ENCODE results near the gene LGALS9. TPM values are rescaled to one million over a fixed set of nuclear protein-coding genes. Genes with fewer than 3 reads are reported as not detected.

LGALS9 gene
- total and polyA plus RNA-seq, 2 experiments from 2014 or later, result 0.48 to 0.73 TPM

- H3K27me3 Mint-ChIP-seq (ENCODE audit: insufficient read depth, low read depth, poor library complexity), result peaks cover 3% of the 10 kb centered on the region
- no peaks in the 10 kb centered on the region for H3F3A ChIP-seq (replicated peaks; ENCODE audit: low read depth)
- no peak overlapping the region for H3K27ac ChIP-seq (ENCODE audit: low read depth)
- no peaks in the 10 kb centered on the region for H3K4me1 ChIP-seq (ENCODE audit: insufficient read depth)
- H3K9me2 ChIP-seq (ENCODE audit: insufficient read depth), result no peaks in the 10 kb centered on the region
- H3K27ac Mint-ChIP-seq, result no peak overlapping the region
- DNase-seq (ENCODE audit: low spot score), result no peak
- H3K9me3 Mint-ChIP-seq, result 0 out of 3 replicates have a peak, but pooled peaks cover 2% of the 10 kb centered on the region
- H3K27me3 ChIP-seq (ENCODE audit: insufficient read depth), result no peaks in the 10 kb centered on the region
- TF ChIP-seq EZH2 (IDR thresholded peaks at IDR 0.05; ENCODE audit: low read depth, unreplicated experiment) (no peak), REST (IDR thresholded peaks at IDR 0.05; ENCODE audit: unreplicated experiment) (no peak), ZNF114 (CRISPR knock-in tag; IDR thresholded peaks at IDR 0.05) (no peak), ZNF331 (CRISPR knock-in tag; IDR thresholded peaks at IDR 0.05; ENCODE audit: low read depth) (no peak), EZH2phosphoT487 (IDR thresholded peaks at IDR 0.05; ENCODE audit: unreplicated experiment) (no peak), JUNB (IDR thresholded peaks at IDR 0.05; ENCODE audit: unreplicated experiment) (no peak), CREB1 (CRISPR knock-in tag; IDR thresholded peaks at IDR 0.05; ENCODE audit: low read depth) (no peak), NANOG (IDR thresholded peaks at IDR 0.05; ENCODE audit: borderline replicate concordance) (no peak), STAT1 (IDR thresholded peaks at IDR 0.05; ENCODE audit: unreplicated experiment) (no peak), CTCF (conservative IDR thresholded peaks at IDR 0.05; ENCODE audit: low read depth in 2 of 2) (no peak), POLR2AphosphoS5 (IDR thresholded peaks at IDR 0.05; ENCODE audit: low read depth) (no peak)
- TF ChIP-seq, protein P1, sequence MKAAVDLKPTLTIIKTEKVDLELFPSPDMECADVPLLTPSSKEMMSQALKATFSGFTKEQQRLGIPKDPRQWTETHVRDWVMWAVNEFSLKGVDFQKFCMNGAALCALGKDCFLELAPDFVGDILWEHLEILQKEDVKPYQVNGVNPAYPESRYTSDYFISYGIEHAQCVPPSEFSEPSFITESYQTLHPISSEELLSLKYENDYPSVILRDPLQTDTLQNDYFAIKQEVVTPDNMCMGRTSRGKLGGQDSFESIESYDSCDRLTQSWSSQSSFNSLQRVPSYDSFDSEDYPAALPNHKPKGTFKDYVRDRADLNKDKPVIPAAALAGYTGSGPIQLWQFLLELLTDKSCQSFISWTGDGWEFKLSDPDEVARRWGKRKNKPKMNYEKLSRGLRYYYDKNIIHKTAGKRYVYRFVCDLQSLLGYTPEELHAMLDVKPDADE (IDR thresholded peaks at IDR 0.05), result no peak
- TF ChIP-seq, protein P2, sequence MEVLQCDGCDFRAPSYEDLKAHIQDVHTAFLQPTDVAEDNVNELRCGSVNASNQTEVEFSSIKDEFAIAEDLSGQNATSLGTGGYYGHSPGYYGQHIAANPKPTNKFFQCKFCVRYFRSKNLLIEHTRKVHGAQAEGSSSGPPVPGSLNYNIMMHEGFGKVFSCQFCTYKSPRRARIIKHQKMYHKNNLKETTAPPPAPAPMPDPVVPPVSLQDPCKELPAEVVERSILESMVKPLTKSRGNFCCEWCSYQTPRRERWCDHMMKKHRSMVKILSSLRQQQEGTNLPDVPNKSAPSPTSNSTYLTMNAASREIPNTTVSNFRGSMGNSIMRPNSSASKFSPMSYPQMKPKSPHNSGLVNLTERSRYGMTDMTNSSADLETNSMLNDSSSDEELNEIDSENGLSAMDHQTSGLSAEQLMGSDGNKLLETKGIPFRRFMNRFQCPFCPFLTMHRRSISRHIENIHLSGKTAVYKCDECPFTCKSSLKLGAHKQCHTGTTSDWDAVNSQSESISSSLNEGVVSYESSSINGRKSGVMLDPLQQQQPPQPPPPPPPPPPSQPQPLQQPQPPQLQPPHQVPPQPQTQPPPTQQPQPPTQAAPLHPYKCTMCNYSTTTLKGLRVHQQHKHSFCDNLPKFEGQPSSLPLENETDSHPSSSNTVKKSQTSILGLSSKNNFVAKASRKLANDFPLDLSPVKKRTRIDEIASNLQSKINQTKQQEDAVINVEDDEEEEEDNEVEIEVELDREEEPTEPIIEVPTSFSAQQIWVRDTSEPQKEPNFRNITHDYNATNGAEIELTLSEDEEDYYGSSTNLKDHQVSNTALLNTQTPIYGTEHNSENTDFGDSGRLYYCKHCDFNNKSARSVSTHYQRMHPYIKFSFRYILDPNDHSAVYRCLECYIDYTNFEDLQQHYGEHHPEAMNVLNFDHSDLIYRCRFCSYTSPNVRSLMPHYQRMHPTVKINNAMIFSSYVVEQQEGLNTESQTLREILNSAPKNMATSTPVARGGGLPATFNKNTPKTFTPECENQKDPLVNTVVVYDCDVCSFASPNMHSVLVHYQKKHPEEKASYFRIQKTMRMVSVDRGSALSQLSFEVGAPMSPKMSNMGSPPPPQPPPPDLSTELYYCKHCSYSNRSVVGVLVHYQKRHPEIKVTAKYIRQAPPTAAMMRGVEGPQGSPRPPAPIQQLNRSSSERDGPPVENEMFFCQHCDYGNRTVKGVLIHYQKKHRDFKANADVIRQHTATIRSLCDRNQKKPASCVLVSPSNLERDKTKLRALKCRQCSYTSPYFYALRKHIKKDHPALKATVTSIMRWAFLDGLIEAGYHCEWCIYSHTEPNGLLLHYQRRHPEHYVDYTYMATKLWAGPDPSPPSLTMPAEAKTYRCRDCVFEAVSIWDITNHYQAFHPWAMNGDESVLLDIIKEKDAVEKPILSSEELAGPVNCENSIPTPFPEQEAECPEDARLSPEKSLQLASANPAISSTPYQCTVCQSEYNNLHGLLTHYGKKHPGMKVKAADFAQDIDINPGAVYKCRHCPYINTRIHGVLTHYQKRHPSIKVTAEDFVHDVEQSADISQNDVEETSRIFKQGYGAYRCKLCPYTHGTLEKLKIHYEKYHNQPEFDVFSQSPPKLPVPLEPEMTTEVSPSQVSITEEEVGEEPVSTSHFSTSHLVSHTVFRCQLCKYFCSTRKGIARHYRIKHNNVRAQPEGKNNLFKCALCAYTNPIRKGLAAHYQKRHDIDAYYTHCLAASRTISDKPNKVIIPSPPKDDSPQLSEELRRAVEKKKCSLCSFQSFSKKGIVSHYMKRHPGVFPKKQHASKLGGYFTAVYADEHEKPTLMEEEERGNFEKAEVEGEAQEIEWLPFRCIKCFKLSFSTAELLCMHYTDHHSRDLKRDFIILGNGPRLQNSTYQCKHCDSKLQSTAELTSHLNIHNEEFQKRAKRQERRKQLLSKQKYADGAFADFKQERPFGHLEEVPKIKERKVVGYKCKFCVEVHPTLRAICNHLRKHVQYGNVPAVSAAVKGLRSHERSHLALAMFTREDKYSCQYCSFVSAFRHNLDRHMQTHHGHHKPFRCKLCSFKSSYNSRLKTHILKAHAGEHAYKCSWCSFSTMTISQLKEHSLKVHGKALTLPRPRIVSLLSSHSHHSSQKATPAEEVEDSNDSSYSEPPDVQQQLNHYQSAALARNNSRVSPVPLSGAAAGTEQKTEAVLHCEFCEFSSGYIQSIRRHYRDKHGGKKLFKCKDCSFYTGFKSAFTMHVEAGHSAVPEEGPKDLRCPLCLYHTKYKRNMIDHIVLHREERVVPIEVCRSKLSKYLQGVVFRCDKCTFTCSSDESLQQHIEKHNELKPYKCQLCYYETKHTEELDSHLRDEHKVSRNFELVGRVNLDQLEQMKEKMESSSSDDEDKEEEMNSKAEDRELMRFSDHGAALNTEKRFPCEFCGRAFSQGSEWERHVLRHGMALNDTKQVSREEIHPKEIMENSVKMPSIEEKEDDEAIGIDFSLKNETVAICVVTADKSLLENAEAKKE (CRISPR knock-in tag; IDR thresholded peaks at IDR 0.05), result no peak
- H3K4me2 ChIP-seq, result no peak overlapping the region
- H3K36me3 ChIP-seq (ENCODE audit: insufficient read depth), result peaks cover 7% of the 10 kb centered on the region; the same call in 1 of the 2 replicates
- ATAC-seq, result no peak
- no peak overlapping the region for H2AFZ ChIP-seq
- H3K4me1 Mint-ChIP-seq, result peaks cover 1% of the 10 kb centered on the region; the same call in 1 of the 3 replicates
- H4K20me1 ChIP-seq (replicated peaks; ENCODE audit: insufficient read depth), result no peaks in the 10 kb centered on the region
- peaks cover 20% of the 10 kb centered on the region for H3K36me3 Mint-ChIP-seq (ENCODE audit: low read depth)
- no peak overlapping the region for H3K4me3 Mint-ChIP-seq
- no peak overlapping the region for H3K4me3 ChIP-seq
- no peaks in the 10 kb centered on the region for H3K79me2 ChIP-seq (replicated peaks; ENCODE audit: insufficient read depth)
Observed at GRCh38 chr17:27625856-27626255, 5.1 kb upstream of the LGALS9 start.
